Mucosa of rectum (tissue), 2 donors: ENCODE data around the gene DDT.
"Not testable (repeated sequence)": the region's sequence is repeated elsewhere in the genome, so short reads cannot be mapped to it uniquely, and the experiment has no call there.

Experiments used
- H3K27ac ChIP-seq, 2 donors: one replicate each; pipeline ENCODE4 v1.7.0; 2013; ENCODE audit warnings: inconsistent platforms in 2 of 2, low read depth in 2 of 2, low read length in 2 of 2
- H3K27me3 ChIP-seq, 2 donors: one replicate each; pipeline ENCODE4 v1.7.0; 2013; ENCODE audit warnings: low read length in 2 of 2; ENCODE audit not compliant: control insufficient read depth in 2 of 2, insufficient read depth in 2 of 2
- H3K36me3 ChIP-seq, 2 donors: one replicate each; pipeline ENCODE4 v1.7.0; 2013; ENCODE audit warnings: low read length in 2 of 2; ENCODE audit not compliant: control insufficient read depth in 2 of 2, insufficient read depth in 2 of 2
- H3K4me1 ChIP-seq, 2 donors: one replicate each; pipeline ENCODE4 v1.7.0; 2013; ENCODE audit warnings: low read length in 2 of 2, mild to moderate bottlenecking in 1 of 2; ENCODE audit not compliant: control insufficient read depth in 2 of 2, insufficient read depth in 2 of 2
- H3K4me3 ChIP-seq, 2 donors: one replicate each; pipeline ENCODE4 v1.7.0; 2013; ENCODE audit warnings: low read length in 2 of 2
- H3K9ac ChIP-seq, 2 donors: one replicate each; pipeline ENCODE4 v1.7.0; 2013; ENCODE audit warnings: low read length in 2 of 2, low read depth in 1 of 2, mild to moderate bottlenecking in 1 of 2
- H3K9me3 ChIP-seq, 2 donors: one replicate each; pipeline ENCODE4 v1.7.0; 2013; ENCODE audit warnings: low read length in 2 of 2; ENCODE audit not compliant: control insufficient read depth in 2 of 2
- donor health status: healthy.
- donor health status: Normal muscosa, but diverticular disease.

DDT gene

GRCh38 chr22:23922921-23923320 lies 51.3 kb downstream of the DDT start:
- H3K9me3 ChIP-seq = peaks cover 0 to 4% of the 10 kb centered on the region in 2 donors
- no peaks in the 10 kb centered on the region for H3K27me3 ChIP-seq
- H3K27ac ChIP-seq = no peak overlapping the region
- peaks cover 41 to 50% of the 10 kb centered on the region in 2 donors for H3K36me3 ChIP-seq
- H3K4me1 ChIP-seq = no peaks in the 10 kb centered on the region
- H3K9ac ChIP-seq = no peak overlapping the region
- H3K4me3 ChIP-seq = no peak overlapping the region

GRCh38 chr22:23921586-23922201 lies 52.5 kb downstream of the DDT start:
- not testable (repeated sequence) for H3K4me3 ChIP-seq, H3K27me3 ChIP-seq, H3K4me1 ChIP-seq, H3K27ac ChIP-seq, H3K9me3 ChIP-seq, H3K9ac ChIP-seq
- H3K36me3 ChIP-seq = peaks cover 36 to 45% of the 10 kb centered on the region in 2 donors
